Measurements from ENCODE around the gene MSMB.

The MSMB gene

GRCh38 chr10:46031648-46032532 is 14.2 kb downstream of the MSMB start:
- no peak for DNase-seq

GRCh38 chr10:46030091-46030937 is 15.8 kb downstream of the MSMB start, which contains the start of gene NCOA4:
Gene NCOA4, minus strand, starts transcription at chr10:46030623. Its CDS starts 13,943 bp downstream, at chr10:46016680.
- DNase-seq: peak; percentile 95

GRCh38 chr10:46029461-46030030 is 16.5 kb downstream of the MSMB start:
- no peak for DNase-seq

- no peak for DNase-seq
These were observed 17.2 kb downstream of the MSMB start for GRCh38 chr10:46028584-46029460.

- no peak for DNase-seq
These were observed 20.0 kb downstream of the MSMB start for GRCh38 chr10:46026106-46026505.

GRCh38 chr10:46025406-46025805 is 20.7 kb downstream of the MSMB start:
- DNase-seq: no peak

GRCh38 chr10:46024948-46025347 is 21.1 kb downstream of the MSMB start:
- no peak for DNase-seq

GRCh38 chr10:46022978-46023702 is 22.9 kb downstream of the MSMB start:
- peak; percentile 75 for DNase-seq

- no peak for DNase-seq
These were observed 25.8 kb downstream of the MSMB start for GRCh38 chr10:46020344-46020657.

- no peak for DNase-seq
These were observed 26.3 kb downstream of the MSMB start for GRCh38 chr10:46019569-46020343.

- no peak for DNase-seq
These were observed 26.9 kb downstream of the MSMB start for GRCh38 chr10:46019177-46019528.

- no peak for DNase-seq
These were observed 27.5 kb downstream of the MSMB start for GRCh38 chr10:46018453-46019176.

- DNase-seq: no peak
These were observed 28.3 kb downstream of the MSMB start for GRCh38 chr10:46017733-46018132.

GRCh38 chr10:46016811-46017210 is 29.3 kb downstream of the MSMB start:
- DNase-seq: no peak

GRCh38 chr10:46016190-46016589 is 29.9 kb downstream of the MSMB start:
- DNase-seq: no peak

- no peak for DNase-seq
These were observed 31.2 kb downstream of the MSMB start for GRCh38 chr10:46014683-46015405.

GRCh38 chr10:46014206-46014605 is 31.9 kb downstream of the MSMB start:
- no peak for DNase-seq

- no peak for DNase-seq
These were observed 33.3 kb downstream of the MSMB start for GRCh38 chr10:46012746-46013145.

GRCh38 chr10:46006219-46006618 is 39.9 kb downstream of the MSMB start:
- DNase-seq: no peak

GRCh38 chr10:46005383-46005782 is 40.7 kb downstream of the MSMB start:
- DNase-seq: no peak
